LNCaP clone FGC (cell line): ENCODE results near the gene DKKL1.
"Not testable (repeated sequence)": the region's sequence is repeated elsewhere in the genome, so short reads cannot be mapped to it uniquely, and the experiment has no call there.

Source experiments
- DNase-seq: peaks from one replicate; pipeline ENCODE4 v3.0.0-alpha.2; 2011; ENCODE audit warnings: low read depth
- H3K4me3 ChIP-seq: 2 replicates; pipeline ENCODE4 v1.5.1; 2011; ENCODE audit warnings: mild to moderate bottlenecking, low read depth, low read length, control low read depth
- CTCF ChIP-seq: IDR thresholded peaks from 2 replicates; pipeline ENCODE4 v1.5.1; 2012; ENCODE audit warnings: mild to moderate bottlenecking; ENCODE audit not compliant: control insufficient read depth, insufficient read depth; ENCODE audit errors: extremely low read depth

The DKKL1 gene

GRCh38 chr19:49327878-49328544, 35.7 kb upstream of the DKKL1 start:
- TF ChIP-seq CTCF, result peak; percentile 59
- no peak overlapping the region for H3K4me3 ChIP-seq
- no peak for DNase-seq

GRCh38 chr19:49328741-49329140, 34.9 kb upstream of the DKKL1 start:
- no peak overlapping the region for H3K4me3 ChIP-seq
- TF ChIP-seq CTCF, result no peak
- no peak for DNase-seq

GRCh38 chr19:49331187-49331586, 32.5 kb upstream of the DKKL1 start:
- not testable (repeated sequence) for DNase-seq, H3K4me3 ChIP-seq

- no peak for TF ChIP-seq CTCF
- peak; percentile 14 for DNase-seq
- H3K4me3 ChIP-seq, result no peak overlapping the region
These were observed 32.0 kb upstream of the DKKL1 start for GRCh38 chr19:49331616-49332055.

GRCh38 chr19:49332691-49333417, 30.8 kb upstream of the DKKL1 start:
- not testable (repeated sequence) for DNase-seq, H3K4me3 ChIP-seq

- DNase-seq, result no peak
- no peak overlapping the region for H3K4me3 ChIP-seq
- TF ChIP-seq CTCF, result no peak
These were observed 30.3 kb upstream of the DKKL1 start for GRCh38 chr19:49333418-49333805.

GRCh38 chr19:49333811-49334288, 29.8 kb upstream of the DKKL1 start:
- no peak for DNase-seq
- H3K4me3 ChIP-seq, result no peak overlapping the region
- TF ChIP-seq CTCF, result no peak

GRCh38 chr19:49335071-49335783, 28.4 kb upstream of the DKKL1 start, which contains the start of gene CD37:
Gene CD37, plus strand, starts transcription at chr19:49335406. Its CDS starts 135 bp downstream, at chr19:49335541.
- no peak within 1 kb of the TSS for H3K4me3 ChIP-seq
- no peak for TF ChIP-seq CTCF
- no peak for DNase-seq
